ENCODE data around the gene CKS1B.

- TF ChIP-seq CTCF (IDR thresholded peaks at IDR 0.05), result no peak
- TF ChIP-seq POLR2A (IDR thresholded peaks at IDR 0.05), result no peak
- TF ChIP-seq POLR2AphosphoS5 (IDR thresholded peaks at IDR 0.05), result no peak
These were observed 41.9 kb downstream of the CKS1B start for GRCh38 chr1:155016231-155016831.
